Right cardiac atrium (tissue), 5 donors: ENCODE measurements around the gene HAPSTR1. TPM values are rescaled to one million over a fixed set of nuclear protein-coding genes. Genes with fewer than 3 reads are reported as not detected.
A peak's percentile ranks its signal among the peaks of the same experiment; 100 is the strongest.

Experiments
- ATAC-seq, 2 donors: fragments of 200-7000 bp; cut with Tn5 transposase; one replicate each; pipeline versions ENCODE4 v1.8.0 to v1.9.1; 2020; ENCODE audit warnings: moderate library complexity in 2 of 2, mild to moderate bottlenecking in 1 of 2
- DNase-seq, 3 donors: peaks; one replicate each; pipeline ENCODE4 v3.0.0-alpha.2; 2020
- H3K27ac ChIP-seq: one replicate; pipeline ENCODE4 v1.5.1; 2013; ENCODE audit warnings: mild to moderate bottlenecking, low read length, control low read depth, moderate library complexity
- H3K27me3 ChIP-seq: one replicate; pipeline ENCODE4 v1.6.1; 2013; ENCODE audit not compliant: control insufficient read depth, insufficient read depth
- H3K4me1 ChIP-seq: one replicate; pipeline ENCODE4 v1.6.1; 2013; ENCODE audit warnings: low read length; ENCODE audit not compliant: control insufficient read depth, insufficient read depth
- H3K4me3 ChIP-seq: one replicate; pipeline ENCODE4 v1.5.1; 2013; ENCODE audit warnings: low read length, control low read depth
- H3K9me3 ChIP-seq: one replicate; pipeline ENCODE4 v1.6.1; 2013; ENCODE audit warnings: low read length; ENCODE audit not compliant: control insufficient read depth
- WGBS: extraction: QIAGEN DNeasy Blood & Tissue Kit; methylation state at CpG from one replicate; pipeline ENCODE4 v1.1.7; 2013; 5-methylcytosine and 5-hydroxymethylcytosine counted together
- intact Hi-C, 4 donors: fragments of 100-400 bp; cut with DNase I; formaldehyde crosslinking; loops; one replicate each; pipeline versions ENCODE4 v1.11.0 to v1.14.0; 2022 to 2023
- polyA plus RNA-seq: library from polyadenylated mRNA; stranded (reverse); fragments of 200-250 nt; gene quantifications from one replicate; pipeline ENCODE4 v1.2.3, GENCODE V29; 2013
- total RNA-seq, 4 donors: library from RNA; stranded (reverse); fragmentation: NEBNext Ultra II Directional; extraction: Animal tissue kit (Norgen Biotek cat#: 25700); gene quantifications; one replicate each; pipeline ENCODE4 v1.2.1, GENCODE V29; 2021
- donor health status: healthy with polysubstance abuse.
- donor health status: DM: no; HTN: yes; CAD: no.
- donor health status: DM: no; HTN: no; CAD: no.
- donor health status: DM: no; HTN: yes; CAD: no; lungs with severe emphysema.
- donor health status: DM: yes; HTN: yes; CAD: no.

Gene HAPSTR1
- total and polyA plus RNA-seq, 5 donors = 14.4 to 50.9 (median 44.7) TPM

DNA sequence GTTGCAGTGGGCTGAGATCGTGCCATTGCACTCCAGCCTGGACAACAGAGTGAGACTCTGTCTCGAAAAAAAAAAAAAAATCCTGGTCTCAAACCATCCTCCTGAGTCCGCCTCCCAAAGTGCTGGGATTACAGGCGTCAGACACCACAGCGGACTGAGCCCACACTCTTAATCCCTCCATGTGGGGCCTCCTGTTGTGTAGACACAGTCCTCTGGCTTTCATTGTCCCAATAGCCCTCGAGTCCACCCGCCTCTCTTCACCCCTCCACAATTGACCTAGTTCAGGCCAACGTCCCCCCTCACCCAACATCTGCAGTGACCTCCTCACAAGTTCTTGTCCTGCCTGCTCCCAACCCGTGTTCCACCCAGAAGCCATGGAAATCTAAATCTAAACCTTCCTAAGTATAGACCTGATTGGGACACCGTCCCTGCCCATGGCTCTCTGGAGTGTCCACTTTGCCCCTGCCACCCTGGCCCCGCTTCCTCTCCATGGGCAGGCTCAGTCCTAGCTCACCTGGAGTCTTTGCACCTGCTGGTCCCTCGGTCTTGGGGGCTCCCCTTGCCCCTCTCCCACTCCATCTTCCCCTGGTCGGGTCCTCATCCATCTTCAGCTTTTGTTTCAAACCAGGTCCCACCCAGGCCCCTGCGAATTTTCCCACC lies 46.7 kb downstream of the HAPSTR1 start:
- Histone ChIP-seq H3K9me3 (no peaks in the 10 kb centered on the region), H3K4me3 (no peak overlapping the region), H3K27me3 (no peaks in the 10 kb centered on the region), H3K27ac (no peak overlapping the region), H3K4me1 (no peaks in the 10 kb centered on the region)
- intact Hi-C loops = no loop called here
- whole genome bisulfite sequencing = 82% methylated on average over 14 of the region's 14 CpGs
- DNase-seq (no peak), ATAC-seq (peak in 1 of 2 donors; percentile 7)

DNA sequence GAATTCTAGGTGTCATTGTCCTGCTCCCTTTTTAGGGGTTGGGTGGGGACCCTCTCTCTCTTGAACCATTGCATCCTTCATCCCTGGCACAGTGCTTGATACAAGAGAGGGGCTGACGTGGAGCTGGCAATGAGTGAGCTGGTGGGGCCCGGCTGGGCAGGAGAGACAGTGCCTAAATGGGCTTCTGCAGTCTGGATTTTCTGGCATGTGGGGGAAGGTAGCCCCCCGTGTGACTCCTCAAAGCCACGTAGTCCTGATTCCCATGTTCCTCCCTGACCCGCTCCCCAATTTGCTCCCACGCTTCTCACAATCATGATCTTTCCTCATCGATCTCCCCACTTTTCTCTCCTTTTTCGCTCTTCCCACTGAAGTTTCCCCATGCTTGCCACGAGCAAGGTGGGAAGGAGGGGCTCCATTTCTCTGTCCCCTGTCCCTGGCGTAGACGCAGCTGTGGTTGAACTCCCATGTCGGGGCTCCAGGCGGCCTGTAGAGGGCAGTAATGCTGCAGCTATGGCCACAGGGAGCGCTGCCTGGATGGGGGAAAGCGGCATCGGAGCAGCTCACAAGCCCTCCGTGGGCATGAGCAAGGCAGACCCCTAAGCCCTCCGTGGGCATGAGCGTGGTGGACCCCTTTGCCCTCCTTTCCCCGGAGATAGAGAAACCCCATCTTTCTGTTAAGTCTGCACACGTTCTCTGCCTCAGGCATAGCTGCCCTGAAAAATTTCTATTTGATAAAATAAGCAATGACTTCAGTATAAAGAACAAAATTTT lies 47.5 kb downstream of the HAPSTR1 start:
- 11% methylated on average over 21 of the region's 21 CpGs for WGBS
- no peaks in the 10 kb centered on the region for H3K9me3 ChIP-seq
- DNase-seq (peak; percentile 67 to 89 (median 85)), ATAC-seq (peak; percentile 79 to 87)
- intact Hi-C loops = no loop called here
- H3K4me3 ChIP-seq = no peak overlapping the region
- H3K27ac ChIP-seq = no peak overlapping the region
- no peaks in the 10 kb centered on the region for H3K4me1 ChIP-seq
- H3K27me3 ChIP-seq = no peaks in the 10 kb centered on the region

DNA sequence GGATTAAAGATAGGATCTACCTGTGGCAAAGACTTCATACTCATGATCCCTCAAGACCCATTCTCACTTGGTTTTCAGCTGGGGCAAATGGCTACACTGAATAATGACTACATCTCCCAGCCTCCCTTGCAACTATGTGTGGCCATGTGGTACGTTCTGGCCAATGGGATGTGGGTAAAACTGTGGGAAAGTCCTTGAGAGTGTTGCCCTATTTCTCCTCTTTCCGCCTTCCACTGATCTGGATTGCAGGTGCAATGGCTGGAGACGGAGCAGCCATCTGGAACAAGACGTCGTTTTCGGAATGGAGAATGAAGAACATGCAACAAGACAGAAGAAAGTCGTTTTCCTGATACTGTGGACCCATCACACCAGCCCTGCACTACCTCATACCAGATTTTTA lies 48.5 kb downstream of the HAPSTR1 start:
- WGBS = 90% methylated on average over 7 of the region's 7 CpGs
- H3K27me3 ChIP-seq = no peaks in the 10 kb centered on the region
- H3K4me3 ChIP-seq = no peak overlapping the region
- intact Hi-C loops = no loop called here
- ATAC-seq = peak; percentile 63
- no peaks in the 10 kb centered on the region for H3K4me1 ChIP-seq
- H3K9me3 ChIP-seq = no peaks in the 10 kb centered on the region
- no peak overlapping the region for H3K27ac ChIP-seq
- DNase-seq = no peak

Other genes starting within 250 kb of the HAPSTR1 start
- gene CARHSP1, start 222.6 kb upstream of the HAPSTR1 start, total RNA-seq = 10 to 100 TPM; 28.6 to 37.2 (median 35.0) TPM
- 75.0 TPM for gene CARHSP1, start 222.6 kb upstream of the HAPSTR1 start, polyA plus RNA-seq
- not detected for gene LITAFD, start 209.3 kb upstream of the HAPSTR1 start, total RNA-seq
- gene LITAFD, start 209.3 kb upstream of the HAPSTR1 start, polyA plus RNA-seq = not detected
- gene USP7, start 127.7 kb upstream of the HAPSTR1 start, total RNA-seq = 10 to 100 TPM; 67.1 to 83.3 (median 71.2) TPM
- 25.1 TPM for gene USP7, start 127.7 kb upstream of the HAPSTR1 start, polyA plus RNA-seq